Measurements from ENCODE around the gene MAP3K4.

Gene MAP3K4

GRCh38 chr6:161127071-161127740, 135.6 kb downstream of the MAP3K4 start (continued):
- TF ChIP-seq CSRNP3 (CRISPR knock-in tag; IDR thresholded peaks at IDR 0.05): no peak
- TF ChIP-seq ZFP30 (CRISPR knock-in tag; IDR thresholded peaks at IDR 0.05): no peak

GRCh38 chr6:161128230-161128629, 136.7 kb downstream of the MAP3K4 start:
- TF ChIP-seq ISL1 (CRISPR knock-in tag; IDR thresholded peaks at IDR 0.05): no peak
- TF ChIP-seq ARNTL (CRISPR knock-in tag; IDR thresholded peaks at IDR 0.05; ENCODE audit: borderline replicate concordance, low read depth): no peak
- no peak for TF ChIP-seq BACH2 (CRISPR knock-in tag; IDR thresholded peaks at IDR 0.05; ENCODE audit: borderline replicate concordance)
- ATAC-seq: no peak

- TF ChIP-seq ZFP3 (CRISPR knock-in tag; IDR thresholded peaks at IDR 0.05) (no peak), ISL1 (CRISPR knock-in tag; IDR thresholded peaks at IDR 0.05) (no peak), TSHZ2 (CRISPR knock-in tag; IDR thresholded peaks at IDR 0.05) (no peak)
- no peak; the same call in 2 of the 3 replicates for ATAC-seq
These were observed 137.2 kb downstream of the MAP3K4 start for GRCh38 chr6:161128680-161129196.

GRCh38 chr6:161130541-161130940, 139.0 kb downstream of the MAP3K4 start:
- no peak for ATAC-seq
- TF ChIP-seq ZC3H10 (CRISPR knock-in tag; IDR thresholded peaks at IDR 0.05) (no peak), RARB (CRISPR knock-in tag; IDR thresholded peaks at IDR 0.05) (no peak), ARNTL (CRISPR knock-in tag; IDR thresholded peaks at IDR 0.05; ENCODE audit: borderline replicate concordance, low read depth) (no peak), ZNF8 (CRISPR knock-in tag; IDR thresholded peaks at IDR 0.05) (no peak), CSRNP3 (CRISPR knock-in tag; IDR thresholded peaks at IDR 0.05) (no peak), BACH2 (CRISPR knock-in tag; IDR thresholded peaks at IDR 0.05; ENCODE audit: borderline replicate concordance) (no peak)

- ATAC-seq: no peak
- TF ChIP-seq TCF4 (CRISPR knock-in tag; IDR thresholded peaks at IDR 0.05; ENCODE audit: borderline replicate concordance) (no peak), GLIS3 (CRISPR knock-in tag; IDR thresholded peaks at IDR 0.05) (no peak), RARB (CRISPR knock-in tag; IDR thresholded peaks at IDR 0.05) (no peak), ISL1 (CRISPR knock-in tag; IDR thresholded peaks at IDR 0.05) (no peak), TOX (CRISPR knock-in tag; IDR thresholded peaks at IDR 0.05; ENCODE audit: borderline replicate concordance) (no peak), ESRRG (CRISPR knock-in tag; IDR thresholded peaks at IDR 0.05) (no peak), PATZ1 (CRISPR knock-in tag; IDR thresholded peaks at IDR 0.05; ENCODE audit: borderline replicate concordance) (no peak), ZNF565 (CRISPR knock-in tag; conservative IDR thresholded peaks at IDR 0.05; ENCODE audit: low read depth) (no peak), PPARA (CRISPR knock-in tag; IDR thresholded peaks at IDR 0.05; ENCODE audit: borderline replicate concordance) (no peak), CSRNP3 (CRISPR knock-in tag; IDR thresholded peaks at IDR 0.05) (no peak), POU6F1 (CRISPR knock-in tag; IDR thresholded peaks at IDR 0.05; ENCODE audit: borderline replicate concordance, low read depth) (no peak), BACH2 (CRISPR knock-in tag; IDR thresholded peaks at IDR 0.05; ENCODE audit: borderline replicate concordance) (no peak), ZFP3 (CRISPR knock-in tag; IDR thresholded peaks at IDR 0.05) (no peak), ZFP30 (CRISPR knock-in tag; IDR thresholded peaks at IDR 0.05) (no peak), ZNF70 (CRISPR knock-in tag; IDR thresholded peaks at IDR 0.05) (no peak)
These were observed 139.6 kb downstream of the MAP3K4 start for GRCh38 chr6:161130967-161131766.
